ENCODE results near the gene NPR3.

DNA sequence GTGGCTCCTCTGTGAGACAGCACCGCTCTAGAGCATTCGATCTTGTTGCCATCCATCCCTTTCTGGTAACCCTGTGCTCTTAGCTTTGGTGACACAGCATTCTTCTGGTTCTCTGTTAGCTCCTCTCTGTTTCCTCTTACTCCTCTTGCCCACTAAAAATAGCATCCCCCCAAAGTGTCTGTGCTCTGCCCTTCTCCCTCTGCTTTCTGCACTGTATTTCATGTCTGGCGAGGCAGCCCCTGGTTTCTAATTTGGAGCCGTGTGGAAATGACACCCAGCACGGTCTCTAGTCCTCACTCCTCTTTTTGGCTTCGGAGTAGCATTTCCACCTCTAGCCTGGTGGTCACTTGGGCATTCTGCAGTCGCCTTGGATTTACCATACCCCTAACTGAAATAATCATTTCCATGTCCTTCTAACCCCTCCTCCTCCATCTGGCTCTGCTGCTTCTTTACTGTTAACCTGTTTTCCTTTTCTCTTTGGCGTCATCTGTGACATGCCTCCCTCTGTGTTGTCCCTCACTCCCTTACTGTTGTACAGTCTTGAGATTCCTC lies 23.8 kb downstream of the NPR3 start:
- TF ChIP-seq, protein P1, sequence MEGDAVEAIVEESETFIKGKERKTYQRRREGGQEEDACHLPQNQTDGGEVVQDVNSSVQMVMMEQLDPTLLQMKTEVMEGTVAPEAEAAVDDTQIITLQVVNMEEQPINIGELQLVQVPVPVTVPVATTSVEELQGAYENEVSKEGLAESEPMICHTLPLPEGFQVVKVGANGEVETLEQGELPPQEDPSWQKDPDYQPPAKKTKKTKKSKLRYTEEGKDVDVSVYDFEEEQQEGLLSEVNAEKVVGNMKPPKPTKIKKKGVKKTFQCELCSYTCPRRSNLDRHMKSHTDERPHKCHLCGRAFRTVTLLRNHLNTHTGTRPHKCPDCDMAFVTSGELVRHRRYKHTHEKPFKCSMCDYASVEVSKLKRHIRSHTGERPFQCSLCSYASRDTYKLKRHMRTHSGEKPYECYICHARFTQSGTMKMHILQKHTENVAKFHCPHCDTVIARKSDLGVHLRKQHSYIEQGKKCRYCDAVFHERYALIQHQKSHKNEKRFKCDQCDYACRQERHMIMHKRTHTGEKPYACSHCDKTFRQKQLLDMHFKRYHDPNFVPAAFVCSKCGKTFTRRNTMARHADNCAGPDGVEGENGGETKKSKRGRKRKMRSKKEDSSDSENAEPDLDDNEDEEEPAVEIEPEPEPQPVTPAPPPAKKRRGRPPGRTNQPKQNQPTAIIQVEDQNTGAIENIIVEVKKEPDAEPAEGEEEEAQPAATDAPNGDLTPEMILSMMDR (conservative IDR thresholded peaks at IDR 0.05), result no peak
- TF ChIP-seq EZH2 (IDR thresholded peaks at IDR 0.05; ENCODE audit: low read depth), result no peak
